Measurements from ENCODE around the gene HAO1.

HAO1 gene

DNA sequence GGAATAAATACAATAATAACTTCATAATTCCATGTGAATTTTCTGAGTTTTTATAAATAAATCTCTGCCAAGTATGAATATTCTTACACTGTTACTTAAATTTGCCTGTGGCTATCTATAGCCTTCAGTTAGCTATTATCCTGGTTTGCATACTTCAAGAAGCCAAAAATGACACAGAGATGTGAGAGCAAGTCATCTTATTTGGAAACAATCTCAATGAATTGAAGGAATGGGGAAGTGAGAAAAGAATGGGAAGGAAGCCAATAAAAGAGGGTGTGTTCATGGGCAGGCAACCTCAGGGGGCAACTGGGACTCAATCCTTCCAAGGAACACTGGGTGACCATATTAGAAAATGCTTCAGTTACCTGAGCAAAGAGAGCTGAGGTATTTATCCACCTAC, 9.9 kb downstream of the HAO1 start:
- TF ChIP-seq, protein P1, sequence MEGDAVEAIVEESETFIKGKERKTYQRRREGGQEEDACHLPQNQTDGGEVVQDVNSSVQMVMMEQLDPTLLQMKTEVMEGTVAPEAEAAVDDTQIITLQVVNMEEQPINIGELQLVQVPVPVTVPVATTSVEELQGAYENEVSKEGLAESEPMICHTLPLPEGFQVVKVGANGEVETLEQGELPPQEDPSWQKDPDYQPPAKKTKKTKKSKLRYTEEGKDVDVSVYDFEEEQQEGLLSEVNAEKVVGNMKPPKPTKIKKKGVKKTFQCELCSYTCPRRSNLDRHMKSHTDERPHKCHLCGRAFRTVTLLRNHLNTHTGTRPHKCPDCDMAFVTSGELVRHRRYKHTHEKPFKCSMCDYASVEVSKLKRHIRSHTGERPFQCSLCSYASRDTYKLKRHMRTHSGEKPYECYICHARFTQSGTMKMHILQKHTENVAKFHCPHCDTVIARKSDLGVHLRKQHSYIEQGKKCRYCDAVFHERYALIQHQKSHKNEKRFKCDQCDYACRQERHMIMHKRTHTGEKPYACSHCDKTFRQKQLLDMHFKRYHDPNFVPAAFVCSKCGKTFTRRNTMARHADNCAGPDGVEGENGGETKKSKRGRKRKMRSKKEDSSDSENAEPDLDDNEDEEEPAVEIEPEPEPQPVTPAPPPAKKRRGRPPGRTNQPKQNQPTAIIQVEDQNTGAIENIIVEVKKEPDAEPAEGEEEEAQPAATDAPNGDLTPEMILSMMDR (IDR thresholded peaks at IDR 0.05; ENCODE audit: low read depth, low read length, missing control alignments), result no peak
- no peak for DNase-seq (ENCODE audit: extremely low read depth, low read depth)

DNA sequence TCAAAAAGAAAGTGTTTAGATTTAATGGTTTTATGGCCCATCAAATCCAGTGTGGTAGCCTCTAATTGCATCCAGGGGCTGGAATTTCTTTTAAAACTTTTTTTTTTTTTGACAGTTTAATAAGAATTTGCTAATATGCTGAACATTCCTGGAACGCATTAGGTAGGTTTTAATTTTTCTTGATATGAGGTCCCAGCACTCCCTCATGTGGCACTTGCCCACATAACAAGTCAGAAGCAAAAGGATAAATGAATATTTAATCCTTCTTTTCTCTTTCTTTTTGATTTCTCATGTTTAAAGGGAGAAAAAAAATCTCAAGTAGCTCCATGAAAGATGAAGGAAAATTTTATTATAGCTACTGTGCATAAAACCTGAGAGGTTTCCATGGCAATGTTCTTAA, 13.5 kb downstream of the HAO1 start:
- peak; percentile 26 for DNase-seq (ENCODE audit: extremely low read depth, low read depth)
- H3K4me3 ChIP-seq (replicated peaks; ENCODE audit: low read depth, low read length), result no peak overlapping the region
- TF ChIP-seq, protein P1 (IDR thresholded peaks at IDR 0.05; ENCODE audit: low read depth, low read length, missing control alignments), result peak; percentile 69

More for the DNA sequence above, 9.9 kb downstream of the HAO1 start:
- H3K4me3 ChIP-seq (replicated peaks; ENCODE audit: low read depth, low read length), result no peak overlapping the region

DNA sequence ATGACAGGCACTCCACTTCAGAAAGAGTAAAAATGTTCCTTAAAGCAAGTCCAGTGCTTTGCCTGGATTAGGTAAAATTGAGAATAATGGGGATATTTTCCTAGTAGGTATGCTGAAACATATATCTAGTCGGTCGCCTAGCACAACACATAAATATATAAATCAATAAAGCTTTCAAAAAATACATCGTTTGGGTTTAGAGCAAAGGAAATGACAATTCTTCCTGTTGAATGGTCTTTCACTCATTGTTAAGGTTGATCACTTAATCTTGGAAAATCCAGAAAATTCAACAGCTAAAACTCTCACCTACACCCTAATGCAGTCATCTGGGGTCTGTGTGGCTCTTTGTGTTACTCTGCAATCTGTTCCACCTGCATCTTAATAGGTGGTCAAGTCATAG, 13.9 kb downstream of the HAO1 start:
- TF ChIP-seq, protein P1 (IDR thresholded peaks at IDR 0.05; ENCODE audit: low read depth, low read length, missing control alignments), result no peak
- no peak for DNase-seq (ENCODE audit: extremely low read depth, low read depth)
- H3K4me3 ChIP-seq (replicated peaks; ENCODE audit: low read depth, low read length), result no peak overlapping the region

- TF ChIP-seq, protein P1 (IDR thresholded peaks at IDR 0.05; ENCODE audit: low read depth, low read length, missing control alignments), result no peak
- DNase-seq (ENCODE audit: extremely low read depth, low read depth), result peak; percentile 91
- H3K4me3 ChIP-seq (replicated peaks; ENCODE audit: low read depth, low read length), result no peak overlapping the region
Observed at GRCh38 chr20:7924692-7925091, 15.6 kb downstream of the HAO1 start.

DNA sequence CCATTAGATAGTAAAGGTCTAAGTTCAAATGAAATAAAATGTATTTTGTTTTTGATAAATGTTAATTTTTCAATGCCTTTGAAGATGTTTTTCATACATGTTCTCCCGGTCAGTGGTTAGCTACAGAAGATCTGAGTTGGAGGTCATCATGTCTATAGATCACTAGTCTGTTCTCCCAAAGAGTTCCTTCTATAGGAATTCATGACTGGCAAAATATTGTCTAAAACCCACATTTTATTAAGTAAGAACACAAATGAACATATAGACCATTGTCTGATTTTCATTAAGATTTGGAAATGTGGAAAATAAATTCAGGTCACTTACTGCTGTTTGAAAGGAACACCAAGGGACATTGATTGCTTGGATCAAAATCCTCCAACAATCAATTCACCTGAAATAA, 23.6 kb downstream of the HAO1 start:
- DNase-seq (ENCODE audit: extremely low read depth, low read depth), result no peak
- no peak overlapping the region for H3K4me3 ChIP-seq (replicated peaks; ENCODE audit: low read depth, low read length)
- TF ChIP-seq, protein P1 (IDR thresholded peaks at IDR 0.05; ENCODE audit: low read depth, low read length, missing control alignments), result no peak

DNA sequence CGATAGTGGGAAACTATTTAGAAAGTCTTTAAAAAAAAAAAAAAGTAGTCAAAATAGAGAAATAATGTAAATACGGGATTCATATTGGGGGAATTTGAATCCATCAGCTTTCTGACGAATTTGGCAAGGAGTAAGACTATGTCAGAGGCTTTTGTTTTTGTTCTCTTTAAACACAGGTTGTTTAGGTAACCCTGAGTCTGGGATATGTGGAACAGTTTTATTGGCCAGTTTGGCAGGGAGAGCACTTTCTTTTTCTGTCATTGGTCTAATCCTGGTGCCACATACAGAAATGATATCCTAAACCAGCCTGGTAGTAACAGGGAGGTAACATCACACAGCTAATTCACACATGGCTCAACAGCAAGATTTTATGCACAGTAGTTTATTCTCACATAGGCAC, 27.7 kb downstream of the HAO1 start:
- TF ChIP-seq, protein P1 (IDR thresholded peaks at IDR 0.05; ENCODE audit: low read depth, low read length, missing control alignments), result no peak
- DNase-seq (ENCODE audit: extremely low read depth, low read depth), result no peak
- no peak overlapping the region for H3K4me3 ChIP-seq (replicated peaks; ENCODE audit: low read depth, low read length)

DNA sequence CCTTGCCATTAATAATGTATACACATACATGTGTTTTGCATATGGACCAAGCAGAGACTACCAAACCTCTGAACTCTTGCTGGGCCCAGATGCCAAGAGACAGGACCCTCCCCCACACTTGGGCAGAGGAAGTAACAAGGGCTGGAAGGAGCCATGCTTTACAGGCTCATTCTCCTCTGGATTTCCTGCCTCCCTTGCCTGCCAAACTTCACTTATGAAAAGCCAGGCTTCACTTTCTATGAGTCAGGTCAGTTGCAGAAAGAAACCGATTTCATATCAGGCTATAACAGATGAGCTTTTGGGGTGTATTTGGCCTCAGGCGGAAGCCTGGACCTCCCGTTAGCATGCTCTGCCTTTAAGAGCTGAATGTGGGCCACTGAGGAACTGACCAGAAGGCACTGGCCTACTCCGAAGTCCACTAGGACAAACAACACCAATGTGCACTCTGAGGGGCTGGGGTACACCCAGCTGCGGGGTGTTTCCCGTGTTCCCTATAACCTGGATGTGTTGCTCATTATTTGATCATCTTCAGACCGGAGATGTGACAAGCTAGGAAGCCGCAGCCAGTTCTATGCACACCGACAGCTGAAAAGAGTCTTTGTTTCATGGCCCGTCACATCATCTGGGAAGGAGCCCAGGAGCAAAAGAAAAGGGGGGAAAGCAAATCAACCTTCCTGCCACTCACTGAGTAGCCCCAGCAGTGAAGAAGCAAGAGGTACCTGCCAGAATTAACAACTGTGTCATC, 28.5 kb downstream of the HAO1 start:
- TF ChIP-seq, protein P1 (IDR thresholded peaks at IDR 0.05; ENCODE audit: low read depth, low read length, missing control alignments), result no peak
- DNase-seq (ENCODE audit: extremely low read depth, low read depth), result no peak
- H3K4me3 ChIP-seq (replicated peaks; ENCODE audit: low read depth, low read length), result no peak overlapping the region

Measured in HFF-Myc (cell line).